Endothelial cell (in vitro differentiated cells): Measurements from ENCODE around the gene ATP8A2. TPM values are rescaled to one million over a fixed set of nuclear protein-coding genes. Genes with fewer than 3 reads are reported as not detected.
"Not testable (repeated sequence)": the region's sequence is repeated elsewhere in the genome, so short reads cannot be mapped to it uniquely, and the experiment has no call there.

Experiments used
- DNase-seq: peaks from one replicate; pipeline ENCODE4 v3.0.0; 2021; ENCODE audit warnings: low spot score
- H3K27ac Mint-ChIP-seq: one replicate; pipeline ENCODE4 v1.8.0; 2021; ENCODE audit warnings: mixed read lengths, inconsistent platforms; ENCODE audit not compliant: unreplicated experiment
- H3K27me3 Mint-ChIP-seq: one replicate; pipeline ENCODE4 v1.8.0; 2021; ENCODE audit warnings: mild to moderate bottlenecking, moderate library complexity, mixed read lengths, inconsistent platforms; ENCODE audit not compliant: unreplicated experiment
- H3K36me3 Mint-ChIP-seq: one replicate; pipeline ENCODE4 v1.8.0; 2021; ENCODE audit warnings: mild to moderate bottlenecking, low read depth, mixed read lengths, inconsistent platforms; ENCODE audit not compliant: unreplicated experiment
- H3K4me1 Mint-ChIP-seq: one replicate; pipeline ENCODE4 v1.8.0; 2021; ENCODE audit warnings: mild to moderate bottlenecking, mixed read lengths, inconsistent platforms; ENCODE audit not compliant: unreplicated experiment
- H3K4me3 Mint-ChIP-seq: one replicate; pipeline ENCODE4 v1.8.0; 2021; ENCODE audit warnings: mild to moderate bottlenecking, mixed read lengths, inconsistent platforms; ENCODE audit not compliant: unreplicated experiment
- H3K9me3 Mint-ChIP-seq: one replicate; pipeline ENCODE4 v1.8.0; 2021; ENCODE audit warnings: mixed read lengths, inconsistent platforms; ENCODE audit not compliant: unreplicated experiment
- CTCF ChIP-seq: fragments of 200-600 bp; sonication (generic); IDR thresholded peaks from one replicate; pipeline ENCODE4 v1.5.0; 2021; ENCODE audit warnings: antibody characterized with exemption; ENCODE audit not compliant: unreplicated experiment
- total RNA-seq: library from RNA; stranded (reverse); fragmentation: NEBNext Ultra II Directional; extraction: Animal tissue kit (Norgen Biotek cat#: 25700); gene quantifications from one replicate; pipeline ENCODE4 v1.2.1, GENCODE V29; 2021; ENCODE audit not compliant: unreplicated experiment

Gene ATP8A2
- total RNA-seq, 1 donor from 2014 or later = 2.1 TPM

GRCh38 chr13:26062853-26063444 lies 691.2 kb downstream of the ATP8A2 start:
- H3K27me3 Mint-ChIP-seq = no peaks in the 10 kb centered on the region
- H3K4me1 Mint-ChIP-seq = peaks cover 15% of the 10 kb centered on the region
- no peaks in the 10 kb centered on the region for H3K9me3 Mint-ChIP-seq
- peak; percentile 63 for TF ChIP-seq CTCF
- no peak overlapping the region for H3K27ac Mint-ChIP-seq
- DNase-seq = peak; percentile 54
- H3K4me3 Mint-ChIP-seq = no peak overlapping the region
- H3K36me3 Mint-ChIP-seq = no peaks in the 10 kb centered on the region

- H3K4me3 Mint-ChIP-seq, H3K27me3 Mint-ChIP-seq, H3K4me1 Mint-ChIP-seq, H3K36me3 Mint-ChIP-seq, DNase-seq, H3K27ac Mint-ChIP-seq, H3K9me3 Mint-ChIP-seq: not testable (repeated sequence)
These were observed 694.7 kb downstream of the ATP8A2 start for GRCh38 chr13:26066492-26066891.

GRCh38 chr13:26067601-26068000 lies 695.8 kb downstream of the ATP8A2 start:
- TF ChIP-seq CTCF = no peak
- no peaks in the 10 kb centered on the region for H3K36me3 Mint-ChIP-seq
- no peak for DNase-seq
- H3K4me1 Mint-ChIP-seq = no peaks in the 10 kb centered on the region
- H3K27me3 Mint-ChIP-seq = no peaks in the 10 kb centered on the region
- H3K9me3 Mint-ChIP-seq = no peaks in the 10 kb centered on the region
- no peak overlapping the region for H3K27ac Mint-ChIP-seq
- no peak overlapping the region for H3K4me3 Mint-ChIP-seq

GRCh38 chr13:26068372-26068771 lies 696.6 kb downstream of the ATP8A2 start:
- H3K36me3 Mint-ChIP-seq, H3K9me3 Mint-ChIP-seq, H3K4me3 Mint-ChIP-seq, H3K27ac Mint-ChIP-seq, H3K27me3 Mint-ChIP-seq, H3K4me1 Mint-ChIP-seq, DNase-seq: not testable (repeated sequence)

- H3K4me3 Mint-ChIP-seq, H3K4me1 Mint-ChIP-seq, H3K9me3 Mint-ChIP-seq, DNase-seq, H3K27ac Mint-ChIP-seq, H3K27me3 Mint-ChIP-seq, H3K36me3 Mint-ChIP-seq: not testable (repeated sequence)
These were observed 697.9 kb downstream of the ATP8A2 start for GRCh38 chr13:26069642-26070041.

GRCh38 chr13:26071691-26072090 lies 699.9 kb downstream of the ATP8A2 start:
- DNase-seq = no peak
- no peaks in the 10 kb centered on the region for H3K27me3 Mint-ChIP-seq
- no peak overlapping the region for H3K27ac Mint-ChIP-seq
- no peaks in the 10 kb centered on the region for H3K4me1 Mint-ChIP-seq
- no peak for TF ChIP-seq CTCF
- no peaks in the 10 kb centered on the region for H3K36me3 Mint-ChIP-seq
- no peaks in the 10 kb centered on the region for H3K9me3 Mint-ChIP-seq
- no peak overlapping the region for H3K4me3 Mint-ChIP-seq

GRCh38 chr13:26072335-26072734 lies 700.6 kb downstream of the ATP8A2 start:
- H3K27me3 Mint-ChIP-seq, H3K36me3 Mint-ChIP-seq, H3K4me3 Mint-ChIP-seq, H3K27ac Mint-ChIP-seq, H3K4me1 Mint-ChIP-seq, H3K9me3 Mint-ChIP-seq, DNase-seq: not testable (repeated sequence)
